H9 (cell line): ENCODE results near the gene ZNF786. TPM values are rescaled to one million over a fixed set of nuclear protein-coding genes. Genes with fewer than 3 reads are reported as not detected.

ENCODE experiments used
- DNase-seq: peaks from one replicate; pipeline ENCODE4 v3.0.0-alpha.2; 2017
- H2AFZ ChIP-seq: one replicate; pipeline ENCODE4 v1.6.1; 2013; ENCODE audit warnings: mild to moderate bottlenecking, low read length, control low read depth, moderate library complexity
- H2AK5ac ChIP-seq: 2 replicates; pipeline ENCODE4 v1.6.1; 2013; ENCODE audit warnings: low read length, control low read depth, mixed read lengths; ENCODE audit not compliant: insufficient read length
- H2BK120ac ChIP-seq: one replicate; pipeline ENCODE4 v1.6.1; 2013; ENCODE audit warnings: low read depth, mild to moderate bottlenecking, low read length, control low read depth, inconsistent platforms; ENCODE audit not compliant: poor library complexity, severe bottlenecking
- H2BK12ac ChIP-seq: 2 replicates; pipeline ENCODE4 v1.6.1; 2013; ENCODE audit warnings: low read length, control low read depth, mixed read lengths, low read depth; ENCODE audit not compliant: insufficient read length
- H2BK15ac ChIP-seq: 2 replicates; pipeline ENCODE4 v1.6.1; 2013; ENCODE audit warnings: low read depth, low read length, control low read depth
- H2BK20ac ChIP-seq: one replicate; pipeline ENCODE4 v1.6.1; 2013; ENCODE audit warnings: low read depth, mild to moderate bottlenecking, low read length, control low read depth, inconsistent platforms; ENCODE audit not compliant: poor library complexity, severe bottlenecking
- H2BK5ac ChIP-seq: 2 replicates; pipeline ENCODE4 v1.6.1; 2013; ENCODE audit warnings: low read length, control low read depth, mixed read lengths; ENCODE audit not compliant: insufficient read length
- H3K14ac ChIP-seq: 2 replicates; pipeline ENCODE4 v1.6.1; 2013; ENCODE audit warnings: low read length, control low read depth; ENCODE audit not compliant: insufficient read depth
- H3K18ac ChIP-seq: 2 replicates; pipeline ENCODE4 v1.6.1; 2013; ENCODE audit warnings: low read depth, mild to moderate bottlenecking, mixed read lengths, low read length, control low read depth; ENCODE audit not compliant: insufficient read length
- H3K23ac ChIP-seq: 2 replicates; pipeline ENCODE4 v1.6.1; 2013; ENCODE audit warnings: low read length, control low read depth, mixed read lengths, low read depth; ENCODE audit not compliant: insufficient read length
- H3K23me2 ChIP-seq: 2 replicates; pipeline ENCODE4 v1.6.1; 2013; ENCODE audit warnings: low read depth, mild to moderate bottlenecking, mixed read lengths, low read length, control low read depth; ENCODE audit not compliant: insufficient read length, poor library complexity, severe bottlenecking
- H3K27ac ChIP-seq: 2 replicates; pipeline ENCODE4 v1.5.1; 2013; ENCODE audit warnings: low read length, control low read depth, mixed read lengths, low read depth; ENCODE audit not compliant: insufficient read length
- H3K27me3 ChIP-seq: 2 replicates; pipeline ENCODE4 v1.6.1; 2013; ENCODE audit warnings: low read length, control low read depth, inconsistent platforms; ENCODE audit not compliant: insufficient read depth
- H3K4ac ChIP-seq: 2 replicates; pipeline ENCODE4 v1.6.1; 2013; ENCODE audit warnings: low read depth, mild to moderate bottlenecking, control low read depth, inconsistent platforms, low read length, moderate library complexity
- H3K4me1 ChIP-seq: 2 replicates; pipeline ENCODE4 v1.6.1; 2013; ENCODE audit warnings: low read length, control low read depth, inconsistent platforms; ENCODE audit not compliant: insufficient read depth
- H3K4me2 ChIP-seq: 2 replicates; pipeline ENCODE4 v1.6.1; 2013; ENCODE audit warnings: low read length, control low read depth, mixed read lengths; ENCODE audit not compliant: insufficient read length, insufficient read depth
- H3K56ac ChIP-seq: 2 replicates; pipeline ENCODE4 v1.6.1; 2013; ENCODE audit warnings: low read depth, mild to moderate bottlenecking, mixed read lengths, low read length, control low read depth; ENCODE audit not compliant: insufficient read length
- H3K79me1 ChIP-seq: 2 replicates; pipeline ENCODE4 v1.6.1; 2013; ENCODE audit warnings: low read depth, mild to moderate bottlenecking, moderate library complexity, low read length, control low read depth, inconsistent platforms; ENCODE audit not compliant: insufficient read depth, poor library complexity, severe bottlenecking
- H3K79me2 ChIP-seq: 2 replicates; pipeline ENCODE4 v1.6.1; 2013; ENCODE audit warnings: low read length, control low read depth, inconsistent platforms; ENCODE audit not compliant: insufficient read depth
- H3K9ac ChIP-seq: 2 replicates; pipeline ENCODE4 v1.6.1; 2013; ENCODE audit warnings: low read length, control low read depth, mixed read lengths; ENCODE audit not compliant: insufficient read length; ENCODE audit errors: extremely low read depth
- H3K9me3 ChIP-seq: one replicate; pipeline ENCODE4 v1.6.1; 2013; ENCODE audit warnings: low read depth, low read length, inconsistent platforms; ENCODE audit not compliant: control insufficient read depth
- H3T11ph ChIP-seq: one replicate; pipeline ENCODE4 v1.6.1; 2013; ENCODE audit warnings: mild to moderate bottlenecking, low read length, control low read depth, inconsistent platforms
- H4K20me1 ChIP-seq: one replicate; pipeline ENCODE4 v1.6.1; 2013; ENCODE audit not compliant: control insufficient read depth, insufficient read length, insufficient read depth
- H4K5ac ChIP-seq: 2 replicates; pipeline ENCODE4 v1.6.1; 2013; ENCODE audit warnings: low read depth, mild to moderate bottlenecking, mixed read lengths, low read length, control low read depth; ENCODE audit not compliant: insufficient read length
- H4K8ac ChIP-seq: replicated peaks from 2 replicates; pipeline ENCODE4 v1.6.1; 2013; ENCODE audit warnings: low read length, control low read depth, mixed read lengths, low read depth; ENCODE audit not compliant: insufficient read length
- H4K91ac ChIP-seq: 2 replicates; pipeline ENCODE4 v1.6.1; 2013; ENCODE audit warnings: low read depth, mild to moderate bottlenecking, moderate library complexity, mixed read lengths, low read length, control low read depth; ENCODE audit not compliant: insufficient read length
- H3K27ac Mint-ChIP-seq, 3 experiments: 2 replicates in 2 of 3; 3 replicates in 1 of 3; pipeline ENCODE4 v1.8.0; 2020 to 2021; ENCODE audit warnings: mixed read lengths in 3 of 3, mild to moderate bottlenecking in 1 of 3, moderate library complexity in 1 of 3
- H3K27me3 Mint-ChIP-seq: 2 replicates; pipeline ENCODE4 v1.8.0; 2021; ENCODE audit warnings: low read depth, mild to moderate bottlenecking, moderate library complexity, mixed read lengths
- H3K36me3 Mint-ChIP-seq, 3 experiments: 2 replicates in 2 of 3; 3 replicates in 1 of 3; pipeline ENCODE4 v1.8.0; 2020 to 2021; ENCODE audit warnings: low read depth in 3 of 3, mixed read lengths in 3 of 3; ENCODE audit not compliant: insufficient read depth in 1 of 3
- H3K4me1 Mint-ChIP-seq, 2 experiments: 2 replicates each; pipeline ENCODE4 v1.8.0; 2020; ENCODE audit warnings: mixed read lengths in 2 of 2
- H3K4me3 Mint-ChIP-seq, 2 experiments: 2 replicates in 1 of 2; 3 replicates in 1 of 2; pipeline ENCODE4 v1.8.0; 2020 to 2021; ENCODE audit warnings: mild to moderate bottlenecking in 2 of 2, mixed read lengths in 2 of 2, moderate library complexity in 1 of 2
- H3K9me3 Mint-ChIP-seq, 2 experiments: 2 replicates in 1 of 2; 3 replicates in 1 of 2; pipeline ENCODE4 v1.8.0; 2020; ENCODE audit warnings: mild to moderate bottlenecking in 2 of 2, mixed read lengths in 2 of 2, moderate library complexity in 1 of 2
- CTCF ChIP-seq: fragments of 200-600 bp; sonication (generic); conservative IDR thresholded peaks from 3 replicates; pipeline ENCODE4 v1.8.0; 2021; ENCODE audit warnings: antibody characterized with exemption, mild to moderate bottlenecking
- WGBS: extraction: QIAGEN DNeasy Blood & Tissue Kit; methylation state at CpG from one replicate; pipeline ENCODE4 v1.1.7; 2013; ENCODE audit warnings: missing lambda C conversion rate, low lambda C conversion rate, mixed read lengths; ENCODE audit not compliant: insufficient read length; ENCODE audit errors: extremely low coverage; 5-methylcytosine and 5-hydroxymethylcytosine counted together
- total RNA-seq: library from RNA; stranded (reverse); gene quantifications from 2 replicates; pipeline ENCODE4 v1.2.1, GENCODE V29; 2021

ZNF786 gene
- total RNA-seq, 1 experiment from 2014 or later, result 25.1 TPM

GRCh38 chr7:149023662-149024061, 66.9 kb downstream of the ZNF786 start:
- peak overlapping the region in 1 of 2 experiments; percentile 14; a peak in 2 of 5 replicates for H3K4me3 Mint-ChIP-seq
- no peak for DNase-seq
- Histone ChIP-seq H3K14ac (no peak overlapping the region), H3K4me1 (peaks cover 3% of the 10 kb centered on the region; the same call in 1 of the 2 replicates), H2BK15ac (no peak overlapping the region), H4K91ac (no peak overlapping the region), H3K23me2 (peaks cover 6% of the 10 kb centered on the region), H4K8ac (no peak overlapping the region), H4K20me1 (no peaks in the 10 kb centered on the region), H3K9me3 (no peaks in the 10 kb centered on the region), H2BK20ac (no peak overlapping the region), H3K79me2 (peaks cover 31% of the 10 kb centered on the region; the same call in 1 of the 2 replicates), H3K4ac (no peak overlapping the region), H2BK12ac (no peak overlapping the region), H4K5ac (no peak overlapping the region), H3K9ac (no peak overlapping the region), H3K56ac (no peak overlapping the region), H3K4me2 (no peak overlapping the region), H2AFZ (no peak overlapping the region), H3K23ac (no peak overlapping the region), H3T11ph (no peak overlapping the region), H3K79me1 (peaks cover 5% of the 10 kb centered on the region), H2BK5ac (no peak overlapping the region), H3K27me3 (no peaks in the 10 kb centered on the region), H2BK120ac (no peak overlapping the region), H2AK5ac (no peak overlapping the region), H3K18ac (no peak overlapping the region), H3K27ac (no peak overlapping the region)
- no peaks in the 10 kb centered on the region for H3K9me3 Mint-ChIP-seq
- no peaks in the 10 kb centered on the region for H3K27me3 Mint-ChIP-seq
- H3K4me1 Mint-ChIP-seq, result peaks cover 46 to 47% of the 10 kb centered on the region in 2 experiments
- no peak for TF ChIP-seq CTCF
- H3K27ac Mint-ChIP-seq, result peak overlapping the region; percentile 69 to 95 (median 92); a peak in 6 of 7 replicates
- H3K36me3 Mint-ChIP-seq, result peaks cover 25 to 39% (median 35%) of the 10 kb centered on the region in 3 experiments
- no CpG with 5 or more reads among the region's 7 CpGs for WGBS
